GM18517 (cell line): Measurements from ENCODE around the gene PCDHGB4.
"Not testable (repeated sequence)": the region's sequence is repeated elsewhere in the genome, so short reads cannot be mapped to it uniquely, and the experiment has no call there.

ENCODE experiments used
- ATAC-seq: cut with Tn5 transposase; IDR thresholded peaks from one replicate; pipeline ENCODE4 v1.9.1; 2021; ENCODE audit warnings: mild to moderate bottlenecking, moderate library complexity; ENCODE audit not compliant: unreplicated experiment

The PCDHGB4 gene

GRCh38 chr5:141366016-141366896 lies 21.2 kb upstream of the PCDHGB4 start:
- no peak for ATAC-seq

- ATAC-seq: peak; percentile 90
Observed at GRCh38 chr5:141369994-141370848, 17.3 kb upstream of the PCDHGB4 start, which contains the start of gene PCDHGB3. TSS of gene PCDHGB3 (plus strand) at chr5:141370242. CDS start at chr5:141370395, 153 bp downstream.

GRCh38 chr5:141371572-141372475 lies 15.7 kb upstream of the PCDHGB4 start:
- ATAC-seq: no peak

GRCh38 chr5:141373673-141374317 lies 13.7 kb upstream of the PCDHGB4 start, which contains the start of gene PCDHGA6:
TSS of gene PCDHGA6 (plus strand) at chr5:141373891. CDS start at chr5:141374084, 193 bp downstream.
- ATAC-seq: no peak

- ATAC-seq: no peak
Observed at GRCh38 chr5:141374627-141375026, 12.9 kb upstream of the PCDHGB4 start.

- ATAC-seq: not testable (repeated sequence)
Observed at GRCh38 chr5:141375444-141376155, 11.9 kb upstream of the PCDHGB4 start.

- no peak for ATAC-seq
Observed at GRCh38 chr5:141382469-141383294, 4.8 kb upstream of the PCDHGB4 start, which contains the start of gene PCDHGA7. TSS of gene PCDHGA7 (plus strand) at chr5:141382742. CDS start at chr5:141382900, 158 bp downstream.

GRCh38 chr5:141383345-141383744 lies 4.2 kb upstream of the PCDHGB4 start:
- no peak for ATAC-seq

- no peak for ATAC-seq
Observed at GRCh38 chr5:141384471-141385267, 2.8 kb upstream of the PCDHGB4 start.

- ATAC-seq: no peak
Observed at GRCh38 chr5:141388661-141389060, 1.2 kb downstream of the PCDHGB4 start.

- no peak for ATAC-seq
Observed at GRCh38 chr5:141389153-141390042, 1.9 kb downstream of the PCDHGB4 start.

GRCh38 chr5:141392429-141393198 lies 5.1 kb downstream of the PCDHGB4 start, which contains the start of gene PCDHGA8:
TSS of gene PCDHGA8 (plus strand) at chr5:141392633. CDS start at chr5:141392814, 181 bp downstream.
- no peak for ATAC-seq

- no peak for ATAC-seq
Observed at GRCh38 chr5:141393267-141393666, 5.8 kb downstream of the PCDHGB4 start.

GRCh38 chr5:141394401-141395187 lies 7.1 kb downstream of the PCDHGB4 start:
- ATAC-seq: not testable (repeated sequence)
